ENCODE data around the gene NOD1.
"Not testable (repeated sequence)": the region's sequence is repeated elsewhere in the genome, so short reads cannot be mapped to it uniquely, and the experiment has no call there.

The NOD1 gene

DNA sequence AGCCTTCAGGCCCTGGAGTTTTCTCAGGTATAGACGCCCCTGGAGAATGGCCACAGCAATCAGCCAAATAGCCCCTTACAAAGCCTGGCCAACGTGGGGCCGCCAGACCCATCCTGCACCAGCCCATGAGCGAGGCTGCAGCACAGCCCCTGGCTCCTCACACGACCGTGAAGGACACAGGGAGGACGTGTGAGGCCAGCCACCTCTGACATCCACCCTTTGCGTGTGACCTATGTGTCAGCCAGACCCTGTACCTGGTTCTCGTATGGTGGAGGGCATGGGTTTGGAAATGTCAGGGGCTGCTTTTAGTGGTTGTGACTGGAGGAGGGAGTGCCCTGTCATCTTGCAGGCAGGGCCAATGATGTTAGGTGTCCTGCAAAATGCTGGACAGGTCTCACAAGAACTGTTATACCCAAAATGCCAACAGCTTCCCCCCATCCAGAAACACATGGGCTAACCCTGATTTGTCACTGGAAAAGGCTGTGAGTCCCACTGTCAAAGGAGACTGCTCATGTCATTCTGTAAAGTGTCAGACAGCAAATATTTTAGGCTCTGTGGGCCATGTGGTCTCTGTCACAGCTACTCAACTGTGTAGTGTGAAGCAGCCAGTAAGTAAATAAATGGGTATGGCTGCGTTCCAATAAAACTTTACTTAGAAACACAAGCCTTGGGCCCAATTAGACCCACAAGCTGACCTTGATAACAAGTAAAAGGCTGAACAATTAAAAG lies 30.0 kb downstream of the NOD1 start:
- no peak for DNase-seq

DNA sequence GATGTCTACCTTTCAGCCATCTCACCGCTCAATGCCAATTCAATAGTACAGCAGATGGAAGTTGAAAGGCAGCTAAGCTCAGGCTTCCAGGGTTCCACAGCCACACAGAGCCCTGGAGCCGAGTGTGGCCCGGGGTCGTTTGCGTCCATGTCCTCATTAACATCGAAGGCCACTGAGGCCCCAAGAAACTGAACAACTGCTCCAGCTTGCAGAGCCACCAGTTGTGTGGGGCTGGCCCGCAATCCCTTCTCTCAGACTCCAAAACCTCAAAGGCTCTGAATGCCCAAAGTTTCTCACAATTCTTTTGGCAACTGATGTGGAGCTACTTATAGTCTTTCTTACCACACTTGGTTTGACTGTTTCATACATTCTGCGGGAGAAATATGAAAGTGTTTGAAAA lies 31.1 kb downstream of the NOD1 start:
- DNase-seq = no peak

DNA sequence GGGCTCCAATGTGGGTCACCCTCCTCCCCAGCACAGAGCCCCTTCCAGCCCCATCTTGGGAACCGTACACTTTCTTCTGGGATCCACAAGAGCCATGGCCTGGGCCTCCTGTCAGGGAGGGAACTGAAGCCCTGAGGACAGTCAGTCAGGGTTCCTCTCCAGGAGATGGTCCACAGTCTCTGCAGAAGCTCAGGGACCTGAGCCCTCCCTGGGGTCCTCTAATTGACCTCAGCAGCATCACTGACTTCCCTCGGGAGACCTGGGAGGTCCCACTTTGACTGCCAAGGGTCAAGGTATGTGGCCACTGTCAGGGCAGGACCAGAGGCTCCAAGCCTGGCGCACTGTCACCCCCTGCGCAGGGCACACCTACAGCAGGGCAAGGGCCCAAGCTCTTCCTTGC lies 32.3 kb downstream of the NOD1 start:
- no peak for DNase-seq

DNA sequence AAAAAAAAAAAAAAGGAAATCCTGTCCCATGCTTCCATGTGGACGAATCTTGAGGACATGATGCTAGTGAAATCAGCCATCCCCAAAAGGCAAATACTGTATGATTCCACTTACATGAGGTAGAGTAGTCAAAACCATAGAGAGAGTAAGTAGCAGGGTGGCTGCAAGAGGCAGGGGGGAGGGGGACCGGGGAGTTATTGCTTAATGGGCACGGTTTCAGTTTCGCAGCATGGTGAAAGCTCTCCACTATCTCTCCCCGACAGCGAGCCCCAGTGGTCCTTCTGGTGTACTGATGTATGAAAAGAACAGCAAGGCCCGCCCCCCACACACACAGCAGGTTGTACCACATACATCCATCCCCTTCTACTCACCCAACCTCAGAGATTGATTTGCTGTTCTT lies 32.8 kb downstream of the NOD1 start:
- peak; percentile 77 for DNase-seq

DNA sequence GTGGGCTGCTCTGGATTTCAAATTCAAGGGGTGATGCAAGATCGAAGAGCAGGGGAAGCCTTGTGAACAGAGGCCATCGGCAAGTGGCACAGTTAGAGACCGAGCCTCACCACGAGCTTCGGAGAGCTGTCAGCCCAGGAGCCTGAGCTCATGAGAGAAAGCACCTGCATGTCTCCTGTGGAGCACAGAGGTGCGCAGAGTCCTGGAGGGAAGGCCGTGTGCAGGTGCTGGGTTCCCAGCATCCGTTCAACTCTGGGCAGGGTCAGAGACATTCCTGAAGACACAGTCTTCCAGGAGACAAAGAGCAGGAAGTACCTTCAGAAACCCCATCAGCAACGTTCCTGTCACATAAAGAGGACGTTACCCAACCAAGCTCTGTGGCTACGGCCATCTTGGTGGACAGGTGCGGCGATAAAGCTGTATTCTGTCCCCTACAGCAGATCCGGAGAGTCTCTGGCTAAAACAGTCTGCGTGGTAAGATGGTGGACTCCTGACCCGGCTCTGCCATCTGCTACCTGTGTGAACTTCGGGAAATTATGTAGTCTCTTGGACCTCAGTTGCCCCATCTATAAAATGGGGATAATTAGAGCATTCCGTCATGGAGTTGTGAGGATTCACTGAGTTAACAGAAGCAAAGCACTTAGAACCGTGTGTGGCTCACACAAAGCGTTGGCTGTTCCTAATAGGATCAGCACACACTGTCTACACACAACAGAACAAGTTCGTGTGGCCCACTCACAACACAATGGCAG lies 40.6 kb downstream of the NOD1 start:
- DNase-seq = no peak

DNA sequence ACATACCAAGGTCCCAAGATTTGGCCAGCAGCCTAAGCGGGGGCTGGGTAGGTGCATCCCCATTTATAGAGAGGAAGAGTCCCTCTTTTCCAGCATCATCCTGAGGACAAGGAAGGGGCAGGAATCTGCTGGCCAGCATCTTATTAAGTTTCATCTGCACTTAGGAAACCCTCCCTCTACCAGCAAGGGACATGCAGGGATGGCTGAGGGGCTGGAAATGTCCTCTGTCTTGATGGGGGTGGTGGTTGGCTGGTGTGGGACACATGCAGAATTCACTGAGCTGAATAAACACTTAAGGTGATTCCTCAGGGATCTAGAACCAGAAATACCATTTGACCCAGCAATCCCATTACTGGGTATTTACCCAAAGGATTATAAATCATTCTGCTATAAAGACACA lies 42.1 kb downstream of the NOD1 start:
- no peak for DNase-seq

DNA sequence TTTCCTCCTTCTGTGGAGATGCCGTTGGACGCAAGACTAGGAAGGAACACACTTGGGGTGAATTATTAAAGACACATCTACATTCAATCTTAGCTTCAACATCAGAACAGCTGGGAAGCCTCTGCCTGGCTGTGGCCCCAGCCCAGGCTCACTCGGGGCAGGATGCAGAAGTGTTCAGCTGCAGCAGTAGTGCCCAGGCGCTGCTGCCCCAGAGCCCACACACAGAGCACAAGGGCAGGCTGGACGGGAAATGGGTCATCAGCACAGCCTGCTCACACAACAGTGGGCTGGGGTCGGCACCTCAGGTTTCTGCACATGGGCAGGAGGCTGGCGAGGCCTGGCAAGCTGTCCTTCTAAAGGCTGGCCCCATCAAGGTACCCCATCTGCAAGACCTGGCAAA lies 42.5 kb downstream of the NOD1 start:
- DNase-seq = no peak

DNA sequence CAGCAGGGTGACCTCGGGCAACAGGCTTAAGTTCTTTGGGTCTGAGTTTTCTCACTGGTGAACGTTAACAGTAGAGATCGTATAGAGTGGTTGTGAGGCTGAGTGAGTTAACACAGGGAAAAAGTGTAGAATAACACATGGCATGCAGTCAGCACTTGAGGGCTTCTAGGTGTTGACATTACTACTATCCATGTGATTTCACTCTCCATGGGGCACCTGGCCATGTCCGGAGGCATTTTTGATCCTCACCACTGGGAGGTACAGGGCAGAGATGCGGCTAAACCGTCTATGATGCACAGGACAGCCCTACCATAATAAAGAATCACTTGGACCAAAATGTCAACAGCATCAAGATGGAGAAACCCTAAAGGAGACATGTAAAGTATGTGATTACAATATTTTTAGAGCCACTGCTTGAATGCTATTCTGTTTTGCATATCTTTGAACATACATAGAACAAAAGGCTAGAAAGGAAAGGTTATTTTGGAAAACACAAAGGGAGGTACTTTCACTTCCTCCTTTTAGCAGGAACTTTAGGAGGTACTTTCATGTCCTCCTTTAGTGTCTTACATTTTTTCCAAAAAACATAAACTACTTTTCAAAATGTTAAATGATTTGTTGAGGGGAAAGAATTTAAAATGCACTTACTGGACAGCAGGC lies 44.3 kb downstream of the NOD1 start:
- DNase-seq = no peak

DNA sequence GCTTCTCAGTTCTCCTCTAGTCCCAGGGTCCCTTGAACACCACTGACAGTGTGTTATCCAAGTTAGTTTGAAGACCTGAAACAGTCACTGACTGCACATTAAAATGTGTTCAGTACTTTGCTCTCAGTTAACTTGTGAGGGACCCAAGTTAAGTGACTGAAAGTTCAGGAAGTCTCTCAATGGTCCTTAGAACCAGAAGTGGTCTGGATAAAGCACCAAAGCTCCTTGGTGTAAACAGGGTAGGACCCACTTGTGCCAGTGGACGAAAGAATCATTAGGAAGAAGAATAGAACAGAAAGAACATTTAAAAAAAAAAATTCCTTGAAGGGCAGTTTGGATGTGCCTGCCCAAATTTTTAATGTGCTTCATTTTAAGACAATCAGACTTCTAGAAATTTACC lies 45.1 kb downstream of the NOD1 start:
- DNase-seq = no peak

DNA sequence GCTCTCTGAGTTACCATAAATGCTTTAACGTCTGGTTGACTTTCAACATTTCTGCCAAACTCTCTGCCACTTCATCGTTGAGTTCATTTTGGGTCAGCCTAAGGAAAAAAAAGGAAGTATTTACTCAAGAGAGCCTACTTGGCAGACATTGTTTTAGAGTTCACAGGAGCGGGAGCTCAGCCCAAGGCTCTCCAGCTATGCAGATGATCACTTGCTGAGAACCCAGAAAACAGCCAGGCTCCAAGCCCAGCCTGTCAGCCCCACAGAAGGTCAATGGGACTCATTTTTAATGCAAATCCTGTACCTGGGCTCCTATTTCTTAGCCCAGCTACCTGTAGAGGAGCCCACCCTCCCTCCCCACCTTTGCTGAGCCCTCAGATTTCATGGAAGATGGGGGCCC lies 45.5 kb downstream of the NOD1 start:
- DNase-seq = no peak

DNA sequence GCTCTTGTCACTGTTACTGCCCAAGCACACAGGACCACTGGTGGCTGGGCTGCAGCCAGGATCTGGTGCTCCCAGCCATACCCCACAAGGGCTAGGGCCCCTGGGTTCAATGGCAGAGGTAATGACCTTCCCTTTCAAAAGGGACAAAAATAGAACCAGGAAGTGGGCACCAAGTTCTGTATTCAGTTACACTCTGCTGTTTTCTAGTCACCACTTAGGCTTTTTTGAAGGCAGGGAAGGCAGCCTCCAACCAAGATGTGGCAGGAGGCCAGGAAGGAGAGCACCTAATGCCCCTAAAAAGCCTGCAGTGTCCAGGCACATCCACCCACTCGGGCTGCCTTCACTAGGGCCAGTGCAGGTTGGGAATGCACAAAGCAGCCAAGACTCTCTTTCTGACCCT lies 47.8 kb downstream of the NOD1 start:
- DNase-seq = no peak

DNA sequence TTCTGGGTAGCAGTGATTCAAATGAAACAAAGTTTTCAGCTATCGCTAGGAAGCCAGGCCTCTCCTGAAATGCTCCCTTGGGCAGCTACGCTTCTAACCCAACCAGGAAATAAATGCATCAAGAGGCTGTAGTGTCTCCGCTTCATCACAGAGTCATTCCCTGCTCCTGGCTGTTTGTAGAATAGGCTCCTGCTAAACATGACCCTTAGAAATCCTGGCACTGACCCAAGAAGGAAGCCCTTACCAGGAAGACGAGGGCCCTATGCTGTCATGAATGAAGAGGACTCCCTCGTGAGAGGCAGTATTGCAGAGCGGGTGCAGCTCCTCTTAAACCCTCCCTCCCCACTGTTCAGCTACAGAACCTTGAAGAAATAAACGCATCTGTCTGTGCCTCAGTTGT lies 48.3 kb downstream of the NOD1 start:
- no peak for DNase-seq

DNA sequence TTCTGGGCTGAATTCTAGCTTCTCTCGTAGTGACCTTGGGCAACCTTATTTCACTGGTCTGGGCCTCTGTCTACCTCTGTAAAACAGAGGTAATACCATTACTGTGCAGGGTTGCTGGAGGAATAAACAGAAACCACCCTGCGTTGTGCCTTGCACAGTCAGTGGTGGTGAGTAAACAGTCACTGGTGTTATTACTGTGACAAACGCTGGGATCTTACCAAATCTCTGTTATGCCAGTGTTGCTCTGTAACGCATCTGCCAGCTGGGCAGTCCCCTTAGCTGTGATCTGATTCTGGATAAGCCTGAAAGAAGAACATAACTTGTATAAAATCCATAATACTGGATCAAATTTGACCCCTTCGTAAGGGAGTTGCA lies 49.4 kb downstream of the NOD1 start:
- DNase-seq = no peak

DNA sequence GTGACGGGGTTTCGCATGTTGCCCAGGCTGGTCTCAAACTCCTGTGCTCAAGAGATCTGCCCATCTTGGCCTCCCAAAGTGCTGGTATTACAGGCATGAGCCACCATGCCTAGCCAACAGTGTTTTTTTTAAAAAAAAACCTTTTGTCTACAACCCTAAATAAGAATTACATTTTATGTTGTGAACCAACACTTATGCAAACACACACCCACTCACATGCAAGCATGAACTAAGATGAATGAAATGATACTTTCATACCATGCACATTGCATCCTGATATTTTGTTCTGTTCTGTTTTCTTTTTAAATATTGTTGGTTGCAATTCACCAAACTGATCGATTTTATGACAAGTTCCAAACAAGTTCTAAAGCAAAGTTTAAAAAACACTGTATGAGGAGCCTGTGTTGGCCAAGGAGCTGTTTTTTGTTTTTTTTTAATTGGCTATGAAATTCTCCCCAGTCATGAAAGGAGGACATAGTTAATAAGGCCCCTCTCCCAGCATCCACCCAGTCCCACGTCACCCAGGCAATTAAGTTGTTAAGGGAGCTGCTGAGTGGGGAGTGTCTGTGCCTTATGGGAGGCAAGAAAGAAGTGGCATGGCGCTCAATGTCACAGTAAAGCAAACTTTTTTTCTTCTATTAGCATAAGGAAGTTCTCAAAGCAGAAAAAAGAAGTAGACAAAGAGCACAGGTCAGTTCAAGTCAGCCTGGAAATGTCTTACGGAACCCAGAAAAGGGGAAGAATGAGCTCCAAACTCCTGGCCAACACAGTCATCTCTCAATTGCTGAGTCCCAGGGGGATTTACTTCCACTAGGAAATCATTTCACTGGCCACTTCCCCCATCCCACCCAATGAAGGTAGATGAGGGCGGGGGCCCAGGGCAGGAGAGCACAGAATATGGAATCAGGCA lies 50.1 kb downstream of the NOD1 start:
- no peak for DNase-seq

DNA sequence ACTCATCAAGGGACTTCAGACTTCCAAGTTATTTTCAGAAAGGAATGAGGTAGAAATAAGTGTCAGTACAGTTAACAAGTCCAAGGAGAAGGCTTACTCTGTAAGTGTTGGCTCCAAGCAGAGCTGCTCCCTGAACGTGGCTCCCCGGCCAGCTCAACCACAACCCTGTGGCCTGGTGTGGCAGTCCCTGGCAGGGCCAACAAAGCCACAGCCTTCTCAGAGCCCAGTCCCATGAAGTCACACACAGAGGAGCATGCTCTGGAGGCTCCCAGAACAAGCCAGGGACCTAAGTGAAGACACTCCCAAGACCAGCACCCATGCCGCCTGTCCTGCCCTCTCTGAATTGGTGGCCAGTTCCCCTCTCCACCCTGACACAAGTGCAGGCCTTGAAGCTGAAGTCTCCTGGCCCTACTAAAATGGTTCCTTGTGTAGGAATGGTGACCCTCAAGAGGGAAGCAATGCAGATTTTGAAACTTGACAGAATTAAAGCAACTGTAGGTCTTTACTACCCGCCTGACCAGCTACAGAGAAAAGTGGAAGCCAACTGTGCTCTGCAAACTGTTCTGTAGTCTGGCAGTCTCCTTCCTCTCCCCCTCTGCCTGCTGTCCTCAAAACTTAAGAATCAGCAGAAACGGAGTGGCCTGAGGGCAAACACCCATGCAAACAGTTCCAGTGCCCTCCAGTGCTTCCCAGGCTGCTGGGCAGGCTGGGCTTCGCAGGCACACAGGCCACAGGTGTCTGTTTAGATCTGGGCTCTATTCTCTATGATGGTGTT lies 51.1 kb downstream of the NOD1 start:
- no peak for DNase-seq

DNA sequence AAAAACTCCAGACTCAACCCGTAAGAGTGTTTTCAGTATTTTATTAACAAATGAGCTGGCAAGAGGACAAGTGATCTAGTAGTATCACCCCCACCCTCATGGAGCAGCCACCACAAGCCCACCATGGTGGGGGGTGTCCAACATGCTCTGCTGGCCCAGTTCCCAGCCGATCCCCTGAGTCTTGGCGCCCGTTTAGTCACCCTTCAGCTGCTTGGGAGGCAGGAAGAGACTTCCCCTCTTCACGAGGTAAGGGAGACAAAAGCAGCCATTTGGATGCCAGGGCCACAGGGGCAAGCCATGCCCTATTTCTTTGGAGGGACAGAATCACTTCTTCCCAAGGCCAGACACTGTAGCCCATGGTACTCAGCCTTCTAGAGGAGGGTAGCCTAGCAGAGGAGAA lies 54.1 kb downstream of the NOD1 start:
- no peak for DNase-seq

DNA sequence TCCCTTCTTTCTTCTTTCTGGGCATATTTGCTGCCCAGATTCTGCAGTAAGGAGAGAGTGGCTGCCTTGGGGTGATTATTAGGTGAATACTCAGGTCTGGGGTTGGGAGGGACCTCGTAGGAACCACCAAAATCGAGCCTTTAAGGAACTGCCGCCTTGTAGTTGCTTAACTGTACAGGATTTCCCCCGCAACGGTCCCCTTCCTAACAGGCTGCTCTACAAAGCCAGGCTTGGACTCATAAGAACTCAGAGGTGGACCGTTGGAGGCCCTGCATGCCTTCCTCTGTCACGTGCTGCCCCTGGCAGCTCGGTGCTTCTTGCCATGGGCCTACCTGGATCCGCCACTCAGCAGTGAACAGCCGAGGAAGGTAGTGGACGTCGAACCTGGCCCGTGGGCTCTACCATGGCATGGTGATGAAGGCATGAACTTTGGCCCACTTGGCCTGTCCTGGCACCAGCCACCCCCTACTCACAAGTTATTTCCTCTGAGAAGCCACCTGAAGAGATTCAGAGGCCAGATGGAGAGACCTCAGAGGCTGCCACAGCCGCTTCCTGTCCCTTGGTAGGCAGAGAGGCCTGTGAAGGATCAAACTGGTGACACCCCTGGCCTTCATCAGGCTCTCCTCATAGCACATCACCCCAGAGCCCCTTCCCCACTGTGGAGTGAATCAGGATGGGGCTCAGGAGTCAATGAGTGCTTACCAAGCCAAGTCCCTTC lies 54.6 kb downstream of the NOD1 start:
- DNase-seq = no peak

DNA sequence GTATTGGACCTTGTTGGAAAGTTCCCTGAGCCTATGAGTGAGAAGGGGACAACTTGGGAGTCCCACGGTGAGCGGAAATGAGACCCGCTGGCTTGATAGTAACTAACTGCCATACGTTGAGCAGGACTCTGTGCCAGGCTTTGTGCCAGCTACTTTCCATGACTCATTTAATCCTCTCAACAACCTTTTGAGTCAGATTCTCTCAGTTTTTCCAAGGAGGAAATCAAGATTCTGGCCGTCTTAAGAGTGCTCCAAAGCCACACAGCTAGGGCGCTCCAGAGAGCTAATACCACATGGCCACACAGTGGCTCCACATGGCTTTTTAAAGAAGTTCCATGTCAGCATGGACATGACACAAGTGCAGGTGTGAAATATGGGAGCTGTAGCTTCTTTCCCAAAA lies 55.7 kb downstream of the NOD1 start:
- no peak for DNase-seq

DNA sequence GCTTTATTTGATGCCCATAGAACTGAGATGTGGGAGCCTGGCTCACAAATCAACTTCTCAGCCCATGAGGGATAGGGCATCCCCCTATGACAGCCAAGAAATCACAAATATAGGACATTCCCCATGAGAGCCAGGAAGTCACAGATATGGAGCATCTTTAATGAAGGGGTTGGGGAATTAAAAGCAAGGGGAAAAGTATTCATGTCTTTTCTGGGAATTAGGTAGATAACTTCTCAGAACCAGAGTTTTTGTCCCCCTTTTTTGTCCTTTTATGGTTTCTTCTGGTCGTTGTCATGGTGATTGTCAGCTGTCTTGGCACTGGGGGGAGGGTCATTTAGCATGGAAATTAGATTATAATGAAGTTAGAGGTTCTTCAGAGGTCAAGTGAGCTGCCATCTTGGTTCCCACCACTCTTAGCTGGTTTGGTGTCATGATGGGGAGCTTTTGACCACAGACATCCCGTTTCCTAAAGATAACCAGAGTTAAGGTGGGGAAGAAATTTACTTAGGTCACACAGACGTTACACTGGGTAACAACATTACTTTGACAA lies 56.9 kb downstream of the NOD1 start:
- DNase-seq = no peak

DNA sequence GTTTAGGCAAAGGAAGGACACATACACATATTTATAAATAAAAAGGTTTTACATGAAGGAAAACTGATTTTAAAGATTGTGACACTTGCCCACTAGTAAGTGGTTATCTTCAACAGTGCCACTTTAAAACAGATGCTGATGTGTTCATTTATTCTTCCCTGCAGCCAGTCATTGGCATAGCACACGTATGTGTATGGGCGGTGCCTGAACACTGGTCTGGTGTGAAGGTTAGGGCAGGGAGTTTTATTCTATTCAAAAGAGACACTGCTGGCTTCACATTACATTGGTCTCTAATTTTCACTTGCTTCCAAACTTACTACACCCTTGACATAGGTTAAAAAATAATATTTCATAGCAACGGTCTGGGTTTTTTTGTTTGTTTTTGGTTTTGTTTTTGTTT lies 57.9 kb downstream of the NOD1 start:
- DNase-seq = no peak

DNA sequence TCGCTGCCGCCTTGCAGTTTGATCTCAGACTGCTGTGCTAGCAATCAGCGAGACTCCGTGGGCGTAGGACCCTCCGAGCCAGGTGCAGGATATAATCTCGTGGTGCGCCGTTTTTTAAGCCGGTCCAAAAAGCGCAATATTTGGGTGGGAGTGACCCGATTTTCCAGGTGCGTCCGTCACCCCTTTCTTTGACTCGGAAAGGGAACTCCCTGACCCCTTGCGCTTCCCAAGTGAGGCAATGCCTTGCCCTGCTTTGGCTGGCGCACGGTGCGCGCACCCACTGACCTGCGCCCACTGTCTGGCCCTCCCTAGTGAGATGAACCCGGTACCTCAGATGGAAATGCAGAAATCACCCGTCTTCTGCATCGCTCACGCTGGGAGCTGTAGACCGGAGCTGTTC lies 58.5 kb downstream of the NOD1 start:
- not testable (repeated sequence) for DNase-seq

Data from NCI-H1092 (cell line).